Measurements from ENCODE around the gene ELOVL6.

The ELOVL6 gene

DNA sequence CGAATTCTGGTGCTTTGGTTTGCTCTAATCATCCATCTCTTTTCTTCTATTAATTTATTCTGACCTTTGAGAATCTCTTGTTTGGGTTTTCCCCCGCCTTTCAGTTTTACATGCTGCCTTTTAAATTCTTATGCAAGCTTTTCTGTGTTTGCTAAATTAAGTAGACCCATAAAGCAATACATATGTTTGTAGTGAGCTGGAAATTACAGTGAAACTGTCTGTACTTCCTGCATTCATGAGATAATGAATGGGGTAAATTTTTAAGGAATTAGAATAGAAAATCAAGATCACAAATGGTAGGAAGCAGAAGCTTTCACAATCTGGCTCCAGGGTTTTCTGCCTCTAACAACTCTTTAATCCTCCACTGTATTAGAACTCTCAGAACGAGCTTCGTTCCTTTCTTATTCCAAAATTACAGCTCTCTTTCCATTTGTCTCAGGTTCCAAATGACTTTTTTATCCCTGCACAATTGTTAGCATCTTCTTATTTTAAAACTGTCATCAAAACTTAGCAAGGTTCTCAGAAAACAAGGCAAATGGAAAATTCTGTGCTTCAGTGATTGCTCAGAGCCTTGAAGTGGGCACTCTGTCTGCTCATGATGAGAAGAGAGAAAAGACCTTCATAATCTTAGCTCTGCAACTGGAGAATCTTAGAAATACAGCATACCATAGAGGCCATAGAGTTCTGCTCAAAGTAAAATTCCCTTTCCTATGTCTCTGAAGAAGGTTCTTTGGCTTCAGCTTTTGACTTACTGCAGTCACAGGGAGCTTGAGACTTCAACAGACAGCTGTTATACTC, 177.6 kb downstream of the ELOVL6 start:
- Mint-ChIP-seq H3K27ac (no peak overlapping the region), H3K4me3 (no peak overlapping the region), H3K27me3 (peaks cover 79% of the 10 kb centered on the region), H3K36me3 (ENCODE audit: low read depth) (no peaks in the 10 kb centered on the region), H3K9me3 (no peaks in the 10 kb centered on the region), H3K4me1 (ENCODE audit: low read depth) (peaks cover 11% of the 10 kb centered on the region)
- intact Hi-C loops (cut with micrococcal nuclease), result no loop called here

DNA sequence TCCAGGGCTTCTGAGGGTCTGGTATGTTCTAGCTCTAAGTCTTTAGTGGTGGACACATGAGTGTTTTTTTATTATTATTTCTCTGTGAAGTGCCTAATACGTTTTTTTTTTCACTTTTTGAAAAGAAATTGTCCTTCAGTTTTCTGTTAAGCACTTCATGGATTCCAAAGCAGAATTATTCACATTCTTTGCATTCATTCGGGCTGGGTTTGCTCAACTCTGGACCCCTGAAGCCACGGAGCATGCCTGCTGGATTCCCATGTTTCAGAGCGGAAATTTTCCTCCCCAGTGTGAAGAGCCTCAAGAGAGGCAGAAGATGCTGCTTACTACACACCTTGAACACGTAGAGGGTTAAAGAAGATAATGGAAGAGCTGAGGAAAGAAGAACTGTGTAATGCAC, 178.3 kb downstream of the ELOVL6 start:
- Mint-ChIP-seq H3K9me3 (no peaks in the 10 kb centered on the region), H3K4me3 (no peak overlapping the region), H3K27me3 (peaks cover 76% of the 10 kb centered on the region), H3K27ac (no peak overlapping the region), H3K36me3 (ENCODE audit: low read depth) (no peaks in the 10 kb centered on the region), H3K4me1 (ENCODE audit: low read depth) (peaks cover 11% of the 10 kb centered on the region)
- intact Hi-C loops (cut with micrococcal nuclease), result no loop called here

DNA sequence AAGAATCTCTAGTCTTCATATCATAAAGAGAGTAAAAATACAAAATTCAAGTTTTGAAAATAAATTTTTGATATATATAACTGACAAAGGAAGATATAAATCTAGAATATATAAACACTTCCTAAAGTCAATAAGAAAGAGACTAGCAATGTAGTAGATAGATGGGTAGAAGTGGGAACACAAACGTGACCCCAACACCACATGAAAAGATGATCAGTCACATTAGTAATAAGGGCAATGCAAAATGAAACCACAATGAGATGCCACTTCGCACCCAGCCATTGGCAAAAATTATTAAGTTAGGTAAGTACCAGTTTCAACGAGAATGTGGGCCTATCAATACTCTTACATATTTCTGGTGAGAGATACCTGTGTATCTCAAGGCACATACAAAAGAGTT, 179.3 kb downstream of the ELOVL6 start:
- intact Hi-C loops (cut with micrococcal nuclease), result no loop called here
- no peaks in the 10 kb centered on the region for H3K9me3 Mint-ChIP-seq
- peaks cover 11% of the 10 kb centered on the region for H3K4me1 Mint-ChIP-seq (ENCODE audit: low read depth)
- no peaks in the 10 kb centered on the region for H3K36me3 Mint-ChIP-seq (ENCODE audit: low read depth)
- H3K27ac Mint-ChIP-seq, result no peak overlapping the region
- H3K4me3 Mint-ChIP-seq, result no peak overlapping the region
- H3K27me3 Mint-ChIP-seq, result peaks cover 70% of the 10 kb centered on the region

DNA sequence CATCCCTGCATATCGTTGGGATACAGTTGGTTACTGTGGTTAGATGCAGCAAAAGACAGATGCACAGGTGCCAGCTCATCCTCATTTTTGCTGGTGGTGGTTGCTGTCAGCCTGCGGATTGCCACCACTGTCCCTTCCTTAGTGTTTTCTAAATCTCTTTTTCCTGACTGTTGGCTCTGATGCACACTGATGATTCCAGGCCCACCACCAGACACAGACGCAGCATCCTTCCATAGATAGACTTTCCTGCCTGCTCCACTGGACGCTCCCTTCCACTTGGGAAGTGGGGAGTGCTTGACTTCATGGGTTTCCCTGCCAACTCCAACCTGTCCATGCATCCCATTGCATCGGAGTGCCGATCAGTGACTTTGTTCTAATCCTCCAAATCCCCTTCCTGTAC, 184.2 kb downstream of the ELOVL6 start:
- Mint-ChIP-seq H3K36me3 (ENCODE audit: low read depth) (no peaks in the 10 kb centered on the region), H3K27ac (no peak overlapping the region), H3K4me1 (ENCODE audit: low read depth) (no peaks in the 10 kb centered on the region), H3K4me3 (no peak overlapping the region), H3K27me3 (peaks cover 58% of the 10 kb centered on the region), H3K9me3 (no peaks in the 10 kb centered on the region)
- intact Hi-C loops (cut with micrococcal nuclease), result no loop called here

DNA sequence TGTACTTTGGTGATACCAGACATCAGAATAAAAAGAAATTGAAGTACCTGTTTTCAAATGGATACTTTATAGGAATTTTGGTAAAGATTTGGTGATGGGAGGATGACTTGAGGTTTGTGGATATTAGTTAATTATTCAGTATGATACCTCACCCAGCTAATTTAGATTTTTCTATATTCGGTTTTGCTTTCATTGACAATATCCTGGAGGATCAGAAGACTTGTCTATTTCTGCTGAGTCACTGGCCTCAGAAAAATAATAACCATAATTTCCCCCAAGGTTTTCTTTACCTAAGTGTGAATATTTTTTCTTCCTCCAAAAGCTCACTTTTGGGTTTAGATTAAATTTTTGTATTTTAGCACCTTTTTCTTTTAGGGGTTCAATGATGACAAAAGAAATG, 185.5 kb downstream of the ELOVL6 start:
- intact Hi-C loops (cut with micrococcal nuclease), result no loop called here
- H3K4me3 Mint-ChIP-seq, result no peak overlapping the region
- no peaks in the 10 kb centered on the region for H3K4me1 Mint-ChIP-seq (ENCODE audit: low read depth)
- no peaks in the 10 kb centered on the region for H3K36me3 Mint-ChIP-seq (ENCODE audit: low read depth)
- no peak overlapping the region for H3K27ac Mint-ChIP-seq
- no peaks in the 10 kb centered on the region for H3K9me3 Mint-ChIP-seq
- peaks cover 57% of the 10 kb centered on the region for H3K27me3 Mint-ChIP-seq

DNA sequence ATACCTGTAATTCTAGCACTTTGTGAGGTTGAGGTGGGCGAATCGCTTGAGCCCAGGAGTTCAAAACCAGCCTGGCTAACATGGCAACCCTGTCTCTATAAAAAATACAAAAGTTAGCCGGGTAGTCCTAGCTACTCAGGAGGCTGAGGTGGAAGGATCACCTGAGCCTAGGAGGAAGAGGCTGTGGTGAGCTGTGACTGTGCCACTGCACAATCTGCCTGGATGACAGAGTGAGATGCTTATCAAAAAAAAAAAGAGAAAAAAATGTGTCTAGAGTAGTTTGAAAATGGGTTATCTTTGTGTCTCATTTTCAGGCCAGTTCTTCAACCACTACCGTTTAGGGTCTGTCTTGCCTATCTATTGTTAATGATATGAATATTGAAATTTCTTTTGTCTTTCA, 187.6 kb downstream of the ELOVL6 start:
- Mint-ChIP-seq H3K9me3 (no peaks in the 10 kb centered on the region), H3K36me3 (ENCODE audit: low read depth) (no peaks in the 10 kb centered on the region), H3K27ac (no peak overlapping the region), H3K4me3 (no peak overlapping the region), H3K27me3 (peaks cover 67% of the 10 kb centered on the region), H3K4me1 (ENCODE audit: low read depth) (no peaks in the 10 kb centered on the region)
- intact Hi-C loops (cut with micrococcal nuclease), result no loop called here

DNA sequence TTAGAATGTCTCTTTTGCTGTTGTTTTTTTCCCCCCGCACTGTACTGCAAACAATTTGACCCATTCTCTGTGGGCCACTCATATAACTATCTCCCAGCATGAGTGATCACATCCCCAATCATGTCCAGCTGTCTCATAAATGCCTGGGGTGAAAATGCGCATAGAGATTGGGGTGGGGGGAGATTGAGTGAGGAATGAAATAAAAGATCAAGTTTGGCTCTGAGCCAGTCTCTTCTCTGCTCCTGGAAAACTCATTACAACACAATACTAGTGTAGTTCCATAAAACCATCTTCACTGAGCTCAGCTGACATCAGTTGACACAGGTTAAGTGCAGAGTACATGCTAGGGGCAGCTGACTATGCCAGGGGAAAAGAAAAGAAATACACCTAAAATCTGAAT, 188.9 kb downstream of the ELOVL6 start:
- intact Hi-C loops (cut with micrococcal nuclease), result no loop called here
- no peaks in the 10 kb centered on the region for H3K9me3 Mint-ChIP-seq
- no peaks in the 10 kb centered on the region for H3K36me3 Mint-ChIP-seq (ENCODE audit: low read depth)
- H3K4me3 Mint-ChIP-seq, result no peak overlapping the region
- H3K27me3 Mint-ChIP-seq, result peaks cover 71% of the 10 kb centered on the region
- no peaks in the 10 kb centered on the region for H3K4me1 Mint-ChIP-seq (ENCODE audit: low read depth)
- no peak overlapping the region for H3K27ac Mint-ChIP-seq

DNA sequence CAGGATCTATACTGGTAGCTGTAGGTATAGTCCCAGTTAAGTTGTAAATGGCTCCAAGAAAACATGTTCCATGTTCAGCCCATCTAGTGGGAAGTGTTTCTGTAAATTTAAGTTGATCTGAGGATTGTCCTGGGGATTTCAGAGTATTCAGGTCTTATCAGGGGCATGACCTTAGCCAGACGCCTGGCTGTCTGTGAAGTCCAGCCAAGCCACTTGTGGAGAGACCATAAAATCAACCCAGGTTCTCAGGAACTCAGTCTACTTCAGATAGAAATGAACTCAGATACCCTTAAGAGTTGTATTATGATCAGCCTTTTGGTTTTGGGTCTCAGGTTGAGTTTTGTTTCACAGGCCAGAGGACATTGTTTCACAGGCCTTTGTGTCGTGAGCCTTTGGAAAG, 189.9 kb downstream of the ELOVL6 start:
- Mint-ChIP-seq H3K36me3 (ENCODE audit: low read depth) (no peaks in the 10 kb centered on the region), H3K9me3 (no peaks in the 10 kb centered on the region), H3K4me3 (no peak overlapping the region), H3K27me3 (peaks cover 72% of the 10 kb centered on the region), H3K4me1 (ENCODE audit: low read depth) (no peaks in the 10 kb centered on the region), H3K27ac (no peak overlapping the region)
- intact Hi-C loops (cut with micrococcal nuclease), result no loop called here

DNA sequence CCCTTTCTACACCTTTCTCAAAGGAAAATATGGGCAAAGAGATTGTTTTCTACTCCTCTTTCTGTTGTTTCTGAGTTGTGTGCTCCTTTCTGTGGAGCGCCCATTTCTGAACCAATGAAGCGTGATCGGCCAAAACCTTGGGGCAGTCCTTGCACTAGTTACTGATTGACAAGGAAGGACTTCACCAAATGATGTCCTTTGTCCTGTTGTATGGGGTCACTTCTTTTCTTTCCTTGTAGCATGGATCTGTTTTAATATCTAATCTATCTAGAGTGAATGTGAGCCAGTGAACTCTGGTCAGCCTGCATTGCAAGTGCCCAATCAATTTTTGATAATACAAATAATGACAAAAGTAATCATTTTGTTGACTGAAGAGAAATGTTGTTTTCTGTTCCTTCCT, 191.2 kb downstream of the ELOVL6 start:
- Mint-ChIP-seq H3K27ac (no peak overlapping the region), H3K36me3 (ENCODE audit: low read depth) (no peaks in the 10 kb centered on the region), H3K27me3 (peaks cover 76% of the 10 kb centered on the region), H3K4me3 (no peak overlapping the region), H3K9me3 (no peaks in the 10 kb centered on the region), H3K4me1 (ENCODE audit: low read depth) (peaks cover under 1% of the 10 kb centered on the region)
- intact Hi-C loops (cut with micrococcal nuclease), result no loop called here

DNA sequence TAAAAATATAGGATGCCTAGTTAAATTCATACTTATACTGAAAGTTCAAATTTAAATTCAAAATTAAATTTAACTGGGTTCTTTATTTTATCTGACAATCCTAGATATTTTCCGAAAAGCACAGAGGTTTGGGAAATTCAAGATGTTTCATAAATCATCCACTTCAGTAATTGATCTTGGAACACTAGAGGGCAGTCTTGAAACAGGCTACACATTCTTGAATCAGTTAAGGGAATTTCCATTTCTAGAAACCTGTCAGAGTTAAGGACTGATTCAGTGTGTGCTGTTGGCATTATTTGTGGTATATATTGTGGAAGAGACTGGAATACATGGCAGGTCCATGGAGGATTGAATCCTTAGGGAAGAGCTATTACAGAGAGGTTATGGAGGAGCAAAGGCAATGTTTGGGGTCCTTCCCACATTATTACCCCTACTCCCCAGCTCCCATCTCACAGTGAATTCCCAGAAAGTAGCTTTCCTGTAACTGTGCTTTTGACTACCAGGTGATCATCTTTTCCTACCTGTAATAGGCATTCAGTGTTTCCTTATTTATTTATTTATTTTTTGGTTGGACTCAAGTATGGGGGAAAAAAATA, 192.9 kb downstream of the ELOVL6 start:
- Mint-ChIP-seq H3K27ac (no peak overlapping the region), H3K36me3 (ENCODE audit: low read depth) (no peaks in the 10 kb centered on the region), H3K4me3 (no peak overlapping the region), H3K9me3 (no peaks in the 10 kb centered on the region), H3K27me3 (peaks cover 76% of the 10 kb centered on the region), H3K4me1 (ENCODE audit: low read depth) (peaks cover 6% of the 10 kb centered on the region)
- intact Hi-C loops (cut with micrococcal nuclease), result no loop called here

DNA sequence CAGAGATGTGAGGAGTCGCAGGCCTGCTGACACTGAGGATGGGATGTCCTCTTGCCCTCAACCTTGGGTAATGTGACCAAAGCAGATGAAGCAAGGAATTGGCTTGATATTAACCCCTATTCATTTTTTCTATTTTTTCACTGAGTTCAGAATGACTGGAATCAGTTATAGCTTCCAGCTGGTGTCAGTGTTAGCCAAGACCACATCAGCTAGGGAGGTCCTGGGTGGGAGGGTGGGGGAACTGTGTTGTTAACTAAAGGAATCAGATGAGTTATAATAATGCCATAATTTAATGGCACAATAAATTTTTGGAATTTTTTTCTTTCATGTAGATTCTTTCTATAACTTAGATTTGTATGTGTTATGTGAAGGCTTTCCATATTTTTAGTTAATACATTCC, 193.9 kb downstream of the ELOVL6 start:
- intact Hi-C loops (cut with micrococcal nuclease), result loop anchor here (5.0 kb wide), 1 partner anchor 1283 kb away; no protein-coding TSS in a partner anchor
- no peak overlapping the region for H3K27ac Mint-ChIP-seq
- H3K27me3 Mint-ChIP-seq, result peaks cover 76% of the 10 kb centered on the region
- no peaks in the 10 kb centered on the region for H3K36me3 Mint-ChIP-seq (ENCODE audit: low read depth)
- no peaks in the 10 kb centered on the region for H3K9me3 Mint-ChIP-seq
- no peak overlapping the region for H3K4me3 Mint-ChIP-seq
- H3K4me1 Mint-ChIP-seq (ENCODE audit: low read depth), result peaks cover 6% of the 10 kb centered on the region

DNA sequence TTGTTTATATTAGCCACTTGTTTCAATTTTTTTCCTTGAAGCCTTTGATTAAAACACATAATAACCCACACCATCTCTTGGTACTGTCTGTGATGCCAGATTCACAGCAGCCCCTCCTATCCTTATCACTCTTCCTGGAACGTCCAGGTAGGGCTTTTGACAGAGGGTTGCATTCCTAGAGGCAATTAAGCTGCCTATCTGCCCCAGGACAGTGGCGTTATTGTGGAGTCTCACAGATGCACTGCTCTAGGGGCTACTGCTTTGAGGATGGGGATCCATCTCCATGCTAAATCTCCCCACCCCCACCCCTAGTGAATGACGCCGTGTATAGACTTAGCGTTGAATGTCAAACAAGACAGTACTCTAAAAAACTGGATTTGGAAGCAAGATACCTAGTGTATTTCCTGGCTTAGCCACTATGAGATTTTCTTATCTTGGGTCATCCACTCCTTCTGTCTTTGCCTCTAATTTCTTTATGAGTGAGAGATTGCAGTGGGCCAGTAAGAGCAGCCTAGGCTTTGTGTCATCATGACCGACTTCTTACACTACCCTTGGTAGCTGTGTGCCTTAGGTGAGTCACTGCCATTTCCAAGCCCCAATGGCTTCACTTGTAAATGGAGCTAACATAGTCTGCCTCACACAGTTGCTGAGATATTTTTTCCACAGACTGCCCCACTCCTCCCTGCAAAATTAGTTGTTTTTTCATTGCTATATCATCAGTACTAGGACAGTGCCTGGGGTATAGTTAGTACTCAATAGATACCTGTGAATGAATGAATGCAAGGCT, 194.8 kb downstream of the ELOVL6 start:
- H3K27ac Mint-ChIP-seq, result no peak overlapping the region
- intact Hi-C loops (cut with micrococcal nuclease), result loop anchor here (5.0 kb wide), 1 partner anchor 1284 kb away; no protein-coding TSS in a partner anchor

DNA sequence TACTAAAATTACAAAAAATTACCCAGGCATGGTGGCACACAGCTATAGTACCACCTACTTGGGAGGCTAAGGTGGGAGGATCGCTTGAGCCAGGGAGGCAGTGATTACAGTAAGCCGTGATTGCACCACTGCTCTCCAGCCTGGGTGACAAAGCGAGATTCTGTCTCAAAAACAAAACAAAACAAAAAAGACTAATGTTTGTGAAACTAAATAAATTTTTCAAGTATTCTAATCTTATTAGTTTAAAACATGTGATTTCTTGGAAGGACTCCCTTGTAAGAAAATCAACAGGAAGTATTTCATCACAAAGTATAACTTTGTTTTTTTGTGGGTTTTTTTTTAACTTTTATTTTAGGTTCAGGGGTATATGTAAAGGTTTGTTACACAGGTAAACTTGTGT, 196.1 kb downstream of the ELOVL6 start:
- Mint-ChIP-seq H3K4me3 (no peak overlapping the region), H3K36me3 (ENCODE audit: low read depth) (no peaks in the 10 kb centered on the region), H3K4me1 (ENCODE audit: low read depth) (peaks cover 6% of the 10 kb centered on the region), H3K27ac (no peak overlapping the region), H3K9me3 (no peaks in the 10 kb centered on the region), H3K27me3 (peaks cover 72% of the 10 kb centered on the region)
- intact Hi-C loops (cut with micrococcal nuclease), result loop anchor here (5.0 kb wide), 1 partner anchor 1285 kb away; no protein-coding TSS in a partner anchor

More for the DNA sequence above, 194.8 kb downstream of the ELOVL6 start:
- Mint-ChIP-seq H3K27me3 (peaks cover 80% of the 10 kb centered on the region), H3K4me1 (ENCODE audit: low read depth) (peaks cover 6% of the 10 kb centered on the region), H3K4me3 (no peak overlapping the region), H3K36me3 (ENCODE audit: low read depth) (no peaks in the 10 kb centered on the region), H3K9me3 (no peaks in the 10 kb centered on the region)

DNA sequence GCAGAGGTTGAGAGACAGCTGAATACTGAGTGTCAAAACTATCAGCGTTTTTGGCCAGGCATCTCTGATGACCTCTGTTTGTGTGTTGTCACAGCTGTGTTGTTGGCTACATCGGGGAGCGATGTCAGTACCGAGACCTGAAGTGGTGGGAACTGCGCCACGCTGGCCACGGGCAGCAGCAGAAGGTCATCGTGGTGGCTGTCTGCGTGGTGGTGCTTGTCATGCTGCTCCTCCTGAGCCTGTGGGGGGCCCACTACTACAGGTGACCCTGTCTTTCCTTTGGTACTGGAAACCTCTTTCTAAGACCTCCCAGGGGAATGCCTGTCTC, 198.9 kb downstream of the ELOVL6 start:
- intact Hi-C loops (cut with micrococcal nuclease), result loop anchor here (1.0 kb wide), 1 partner anchor 520 kb away; no protein-coding TSS in a partner anchor
- Mint-ChIP-seq H3K4me3 (no peak overlapping the region), H3K27me3 (peaks cover 68% of the 10 kb centered on the region), H3K36me3 (ENCODE audit: low read depth) (no peaks in the 10 kb centered on the region), H3K9me3 (no peaks in the 10 kb centered on the region), H3K4me1 (ENCODE audit: low read depth) (peaks cover 19% of the 10 kb centered on the region), H3K27ac (no peak overlapping the region)
